Right cardiac atrium (tissue), 5 donors: Measurements from ENCODE around the gene MFN2. TPM values are rescaled to one million over a fixed set of nuclear protein-coding genes. Genes with fewer than 3 reads are reported as not detected.
"Not testable (repeated sequence)": the region's sequence is repeated elsewhere in the genome, so short reads cannot be mapped to it uniquely, and the experiment has no call there.

ENCODE experiments used
- ATAC-seq, 2 donors: fragments of 200-7000 bp; cut with Tn5 transposase; one replicate each; pipeline versions ENCODE4 v1.8.0 to v1.9.1; 2020; ENCODE audit warnings: moderate library complexity in 2 of 2, mild to moderate bottlenecking in 1 of 2
- DNase-seq, 3 donors: peaks; one replicate each; pipeline ENCODE4 v3.0.0-alpha.2; 2020
- H3K27ac ChIP-seq: one replicate; pipeline ENCODE4 v1.5.1; 2013; ENCODE audit warnings: mild to moderate bottlenecking, low read length, control low read depth, moderate library complexity
- H3K27me3 ChIP-seq: one replicate; pipeline ENCODE4 v1.6.1; 2013; ENCODE audit not compliant: control insufficient read depth, insufficient read depth
- H3K4me1 ChIP-seq: one replicate; pipeline ENCODE4 v1.6.1; 2013; ENCODE audit warnings: low read length; ENCODE audit not compliant: control insufficient read depth, insufficient read depth
- H3K4me3 ChIP-seq: one replicate; pipeline ENCODE4 v1.5.1; 2013; ENCODE audit warnings: low read length, control low read depth
- H3K9me3 ChIP-seq: one replicate; pipeline ENCODE4 v1.6.1; 2013; ENCODE audit warnings: low read length; ENCODE audit not compliant: control insufficient read depth
- WGBS: extraction: QIAGEN DNeasy Blood & Tissue Kit; methylation state at CpG from one replicate; pipeline ENCODE4 v1.1.7; 2013; 5-methylcytosine and 5-hydroxymethylcytosine counted together
- intact Hi-C, 4 donors: fragments of 100-400 bp; cut with DNase I; formaldehyde crosslinking; loops; one replicate each; pipeline versions ENCODE4 v1.11.0 to v1.14.0; 2022 to 2023
- long read RNA-seq, 4 donors: library from polyadenylated mRNA; unstranded; transcript quantifications; one replicate each; pipeline ENCODE4 v2.0.0, GENCODE V29; 2020 to 2021
- polyA plus RNA-seq: library from polyadenylated mRNA; stranded (reverse); fragments of 200-250 nt; gene quantifications from one replicate; pipeline ENCODE4 v1.2.3, GENCODE V29; 2013
- total RNA-seq, 4 donors: library from RNA; stranded (reverse); fragmentation: NEBNext Ultra II Directional; extraction: Animal tissue kit (Norgen Biotek cat#: 25700); gene quantifications; one replicate each; pipeline ENCODE4 v1.2.1, GENCODE V29; 2021
- donor health status: healthy with polysubstance abuse.
- donor health status: DM: no; HTN: yes; CAD: no.
- donor health status: DM: no; HTN: no; CAD: no.
- donor health status: DM: no; HTN: yes; CAD: no; lungs with severe emphysema.
- donor health status: DM: yes; HTN: yes; CAD: no.

The MFN2 gene
- total RNA-seq (100 to 1,000 TPM; 386 to 449 (median 419) TPM), polyA plus RNA-seq (237 TPM)
- long read RNA-seq, donor 1, full-length matches to known transcripts, result 183 of 734 reads
- long read RNA-seq, donor 1, partial matches to known transcripts, result 175 of 734 reads
- long read RNA-seq, donor 1, other reads (novel, unspliced or antisense), result 376 of 734 reads
- long read RNA-seq, donor 2, full-length matches to known transcripts, result 157 of 376 reads
- long read RNA-seq, donor 2, partial matches to known transcripts, result 121 of 376 reads
- long read RNA-seq, donor 2, other reads (novel, unspliced or antisense), result 98 of 376 reads
- long read RNA-seq, donor 3, full-length matches to known transcripts, result 454 of 1,750 reads
- long read RNA-seq, donor 3, partial matches to known transcripts, result 929 of 1,750 reads
- long read RNA-seq, donor 3, other reads (novel, unspliced or antisense), result 367 of 1,750 reads
- long read RNA-seq, donor 4, full-length matches to known transcripts, result 181 of 420 reads
- long read RNA-seq, donor 4, partial matches to known transcripts, result 132 of 420 reads
- long read RNA-seq, donor 4, other reads (novel, unspliced or antisense), result 107 of 420 reads

- intact Hi-C loops, result loop anchor here in 2 of 4 donors (5.0 to 10.0 kb wide), 2 partner anchors 38 to 145 kb away; no protein-coding TSS in a partner anchor
- no peaks in the 10 kb centered on the region for H3K27me3 ChIP-seq
- WGBS, result under 1% methylated on average over 74 of the region's 74 CpGs
- ATAC-seq (peak; percentile 95 to 96), DNase-seq (peak; percentile 98 to 99 (median 98))
- H3K4me1 ChIP-seq, result peaks cover 10% of the 10 kb centered on the region
- H3K27ac ChIP-seq, result peak within 1 kb of the TSS; percentile 94
- peak within 1 kb of the TSS; percentile 78 for H3K4me3 ChIP-seq
- no peaks in the 10 kb centered on the region for H3K9me3 ChIP-seq
Observed at GRCh38 chr1:11979851-11980675, at the start of gene MFN2. TSS of gene MFN2 (plus strand) at chr1:11980444. CDS start at chr1:11989169, 8,725 bp downstream.

- ATAC-seq (no peak), DNase-seq (no peak)
- Histone ChIP-seq H3K9me3 (no peaks in the 10 kb centered on the region), H3K4me3 (no peak overlapping the region), H3K27ac (peak overlapping the region; percentile 77), H3K4me1 (peaks cover 11% of the 10 kb centered on the region), H3K27me3 (no peaks in the 10 kb centered on the region)
- intact Hi-C loops, result no loop called here
- WGBS, result 42% methylated on average over 7 of the region's 7 CpGs
Observed at GRCh38 chr1:11930571-11931445, 49.4 kb upstream of the MFN2 start.

- ATAC-seq (no peak), DNase-seq (no peak)
- 91% methylated on average over 10 of the region's 10 CpGs for WGBS
- Histone ChIP-seq H3K4me3 (no peak overlapping the region), H3K4me1 (peaks cover 13% of the 10 kb centered on the region), H3K27ac (no peak overlapping the region), H3K27me3 (no peaks in the 10 kb centered on the region), H3K9me3 (no peaks in the 10 kb centered on the region)
- intact Hi-C loops, result no loop called here
Observed at GRCh38 chr1:11931845-11932244, 48.4 kb upstream of the MFN2 start.

GRCh38 chr1:11934302-11935056 lies 45.8 kb upstream of the MFN2 start, which contains the start of gene PLOD1:
TSS of gene PLOD1 (plus strand) at chr1:11934717. CDS start at chr1:11934780, 63 bp downstream.
- DNase-seq, result peak; percentile 92 to 98 (median 97)
- Histone ChIP-seq H3K27me3 (no peaks in the 10 kb centered on the region), H3K27ac (peak within 1 kb of the TSS; percentile 95), H3K4me3 (peak within 1 kb of the TSS; percentile 60), H3K4me1 (peaks cover 13% of the 10 kb centered on the region), H3K9me3 (no peaks in the 10 kb centered on the region)
- WGBS, result under 1% methylated on average over 55 of the region's 55 CpGs
- peak; percentile 95 to 97 for ATAC-seq
- intact Hi-C loops, result loop anchor here in 1 of 4 donors (2.0 kb wide), 1 partner anchor 26 kb away; no protein-coding TSS in a partner anchor

- Histone ChIP-seq H3K4me1 (peaks cover 11% of the 10 kb centered on the region), H3K27ac (peak overlapping the region; percentile 95), H3K9me3 (no peaks in the 10 kb centered on the region), H3K4me3 (peak overlapping the region; percentile 60), H3K27me3 (no peaks in the 10 kb centered on the region)
- WGBS, result 13% methylated on average over 2 of the region's 2 CpGs
- intact Hi-C loops, result loop anchor here in 1 of 4 donors (2.0 kb wide), 1 partner anchor 26 kb away; no protein-coding TSS in a partner anchor
- ATAC-seq, result no peak
- no peak for DNase-seq
Observed at GRCh38 chr1:11935057-11935412, 45.2 kb upstream of the MFN2 start.

- not testable (repeated sequence) for H3K9me3 ChIP-seq, H3K27me3 ChIP-seq, ATAC-seq, H3K27ac ChIP-seq, DNase-seq, H3K4me3 ChIP-seq, H3K4me1 ChIP-seq
- 95% methylated on average over 10 of the region's 10 CpGs for WGBS
- intact Hi-C loops, result loop anchor here in 1 of 4 donors (2.0 kb wide), 1 partner anchor 27 kb away; no protein-coding TSS in a partner anchor
Observed at GRCh38 chr1:11935733-11936132, 44.5 kb upstream of the MFN2 start.

GRCh38 chr1:11938722-11939526 lies 41.3 kb upstream of the MFN2 start:
- H3K27ac ChIP-seq, result peak overlapping the region; percentile 40
- H3K4me1 ChIP-seq, result peaks cover 6% of the 10 kb centered on the region
- 42% methylated on average over 15 of the region's 15 CpGs for WGBS
- intact Hi-C loops, result no loop called here
- H3K4me3 ChIP-seq, result no peak overlapping the region
- ATAC-seq (peak; percentile 30 to 65), DNase-seq (peak; percentile 84 to 88 (median 85))
- H3K27me3 ChIP-seq, result no peaks in the 10 kb centered on the region
- H3K9me3 ChIP-seq, result no peaks in the 10 kb centered on the region

GRCh38 chr1:11939794-11940193 lies 40.5 kb upstream of the MFN2 start:
- ATAC-seq, H3K27ac ChIP-seq, H3K9me3 ChIP-seq, H3K27me3 ChIP-seq, H3K4me1 ChIP-seq, DNase-seq, H3K4me3 ChIP-seq: not testable (repeated sequence)
- 95% methylated on average over 7 of the region's 7 CpGs for WGBS
- intact Hi-C loops, result loop anchor here in 1 of 4 donors (5.0 kb wide), 1 partner anchor 38 kb away; no protein-coding TSS in a partner anchor
